Loucy (cell line): Measurements from ENCODE around the gene LRRC40.

Experiments
- CTCF ChIP-seq: fragments of 200-600 bp; sonication (generic); conservative IDR thresholded peaks from 2 replicates; pipeline ENCODE4 v1.5.1; 2014; ENCODE audit warnings: mild to moderate bottlenecking, antibody characterized with exemption, low read length
- EZH2phosphoT487 ChIP-seq: fragments of 200-600 bp; IDR thresholded peaks from 2 replicates; pipeline ENCODE4 v1.6.1; 2018; ENCODE audit warnings: antibody characterized with exemption, mild to moderate bottlenecking, moderate library complexity, borderline replicate concordance

DNA sequence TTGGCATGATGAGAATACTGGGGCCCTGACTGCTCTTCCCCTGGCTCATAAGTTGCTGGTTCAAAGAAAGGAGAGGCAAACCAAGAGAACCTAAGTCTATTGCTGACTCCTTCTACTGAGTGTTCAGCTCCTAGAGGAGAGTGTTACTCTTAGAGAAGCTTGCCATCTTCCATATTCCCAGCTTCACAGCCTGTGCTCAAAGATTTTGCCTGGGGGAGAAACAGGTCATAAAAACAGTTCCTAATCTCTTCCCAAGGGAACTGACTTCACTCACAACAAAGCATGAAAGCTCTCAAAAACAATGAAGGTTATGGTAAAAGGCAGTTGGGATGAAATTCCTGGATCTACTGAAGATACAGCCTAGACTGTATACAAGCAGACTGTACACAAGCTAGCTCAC lies 37.1 kb downstream of the LRRC40 start:
- TF ChIP-seq CTCF = no peak
- TF ChIP-seq EZH2phosphoT487 = no peak
